WTC11 (cell line): Measurements from ENCODE around the gene DYNLT1. TPM values are rescaled to one million over a fixed set of nuclear protein-coding genes. Genes with fewer than 3 reads are reported as not detected.

Source experiments
- ATAC-seq: fragments of 200-7000 bp; cut with Tn5 transposase; 2 replicates; pipeline ENCODE4 v1.10.0; 2021; ENCODE audit warnings: mild to moderate bottlenecking, moderate library complexity
- CTCF ChIA-PET: fragments of 300-600 bp; sonication (Branson Sonifier 250); formaldehyde crosslinking; loops from one replicate; lab custom pipeline; 2021; ENCODE audit warnings: antibody characterized with exemption; lab: Charles Lee
- POLR2A ChIA-PET: fragments of 350-600 bp; sonication (Branson Sonifier 250); formaldehyde crosslinking; loops from one replicate; lab custom pipeline; 2021; ENCODE audit warnings: antibody characterized with exemption; lab: Charles Lee
- DNase-seq: peaks from one replicate; pipeline ENCODE4 v3.0.0; 2021; ENCODE audit warnings: low spot score
- H3K27ac Mint-ChIP-seq: 2 replicates; pipeline ENCODE4 v1.8.0; 2021; ENCODE audit warnings: mixed read lengths
- H3K27me3 Mint-ChIP-seq: 2 replicates; pipeline ENCODE4 v1.8.0; 2021; ENCODE audit warnings: low read depth, mild to moderate bottlenecking, moderate library complexity, mixed read lengths
- H3K36me3 Mint-ChIP-seq: 2 replicates; pipeline ENCODE4 v1.8.0; 2021; ENCODE audit warnings: mixed read lengths
- H3K4me1 Mint-ChIP-seq: 2 replicates; pipeline ENCODE4 v1.8.0; 2022; ENCODE audit warnings: mixed read lengths
- H3K4me3 Mint-ChIP-seq: 2 replicates; pipeline ENCODE4 v1.8.0; 2021; ENCODE audit warnings: mild to moderate bottlenecking, moderate library complexity, mixed read lengths
- H3K9me3 Mint-ChIP-seq: 2 replicates; pipeline ENCODE4 v1.8.0; 2021; ENCODE audit warnings: mixed read lengths
- ATF2 ChIP-seq: sonication (generic); formaldehyde crosslinking; IDR thresholded peaks from 2 replicates; pipeline ENCODE4 v1.8.1; 2022; ENCODE audit warnings: low read depth, missing genetic modification reagents, borderline replicate concordance
- GABPB1 ChIP-seq: sonication (generic); formaldehyde crosslinking; IDR thresholded peaks from 2 replicates; pipeline ENCODE4 v1.8.1; 2023; ENCODE audit warnings: mild to moderate bottlenecking, missing genetic modification reagents
- MAX ChIP-seq: sonication (generic); formaldehyde crosslinking; IDR thresholded peaks from 2 replicates; pipeline ENCODE4 v1.8.0; 2022; ENCODE audit warnings: mild to moderate bottlenecking, missing genetic modification reagents
- MLX ChIP-seq: sonication (generic); formaldehyde crosslinking; IDR thresholded peaks from 2 replicates; pipeline ENCODE4 v1.8.1; 2023; ENCODE audit warnings: mild to moderate bottlenecking, missing genetic modification reagents, moderate library complexity
- STAT6 ChIP-seq: sonication (generic); formaldehyde crosslinking; conservative IDR thresholded peaks from 2 replicates; pipeline ENCODE4 v1.8.1; 2023; ENCODE audit warnings: mild to moderate bottlenecking, low read depth, missing genetic modification reagents, moderate library complexity
- ZBTB43 ChIP-seq: sonication (generic); formaldehyde crosslinking; IDR thresholded peaks from 2 replicates; pipeline ENCODE4 v1.8.1; 2023; ENCODE audit warnings: mild to moderate bottlenecking, missing genetic modification reagents
- ZNF281 ChIP-seq: sonication (generic); formaldehyde crosslinking; IDR thresholded peaks from 2 replicates; pipeline ENCODE4 v1.8.0; 2023; ENCODE audit warnings: mild to moderate bottlenecking, missing genetic modification reagents
- ZNF396 ChIP-seq: fragments of 250-450 bp; sonication (Bioruptor Pico); IDR thresholded peaks from 2 replicates; pipeline ENCODE4 v1.8.0; 2021; ENCODE audit warnings: mild to moderate bottlenecking, moderate library complexity, borderline replicate concordance
- ZNF423 ChIP-seq: fragments of 250-450 bp; sonication (Bioruptor Pico); IDR thresholded peaks from 2 replicates; pipeline ENCODE4 v2.1.2; 2022; ENCODE audit warnings: mild to moderate bottlenecking, moderate library complexity
- ZNF425 ChIP-seq: fragments of 250-450 bp; sonication (Bioruptor Pico); conservative IDR thresholded peaks from 2 replicates; pipeline ENCODE4 v1.9.0; 2021; ENCODE audit warnings: mild to moderate bottlenecking
- ZNF671 ChIP-seq: fragments of 250-450 bp; sonication (Bioruptor Pico); IDR thresholded peaks from 2 replicates; pipeline ENCODE4 v1.8.0; 2021; ENCODE audit warnings: mild to moderate bottlenecking
- total RNA-seq: library from RNA; stranded (reverse); gene quantifications from 3 replicates; pipeline ENCODE4 v1.2.3, GENCODE V29; 2021
- TF ChIP-seq, protein P1 (sequence below): sonication (generic); formaldehyde crosslinking; IDR thresholded peaks from 2 replicates; pipeline ENCODE4 v1.8.1; 2022; ENCODE audit warnings: missing genetic modification reagents, borderline replicate concordance
- TF ChIP-seq, protein P2 (sequence below): sonication (generic); formaldehyde crosslinking; IDR thresholded peaks from 2 replicates; pipeline ENCODE4 v1.8.0; 2023; ENCODE audit warnings: missing genetic modification reagents, mild to moderate bottlenecking, borderline replicate concordance

DYNLT1 gene
- total RNA-seq, 1 experiment from 2014 or later = 79.0 TPM

- TF ChIP-seq, protein P1, sequence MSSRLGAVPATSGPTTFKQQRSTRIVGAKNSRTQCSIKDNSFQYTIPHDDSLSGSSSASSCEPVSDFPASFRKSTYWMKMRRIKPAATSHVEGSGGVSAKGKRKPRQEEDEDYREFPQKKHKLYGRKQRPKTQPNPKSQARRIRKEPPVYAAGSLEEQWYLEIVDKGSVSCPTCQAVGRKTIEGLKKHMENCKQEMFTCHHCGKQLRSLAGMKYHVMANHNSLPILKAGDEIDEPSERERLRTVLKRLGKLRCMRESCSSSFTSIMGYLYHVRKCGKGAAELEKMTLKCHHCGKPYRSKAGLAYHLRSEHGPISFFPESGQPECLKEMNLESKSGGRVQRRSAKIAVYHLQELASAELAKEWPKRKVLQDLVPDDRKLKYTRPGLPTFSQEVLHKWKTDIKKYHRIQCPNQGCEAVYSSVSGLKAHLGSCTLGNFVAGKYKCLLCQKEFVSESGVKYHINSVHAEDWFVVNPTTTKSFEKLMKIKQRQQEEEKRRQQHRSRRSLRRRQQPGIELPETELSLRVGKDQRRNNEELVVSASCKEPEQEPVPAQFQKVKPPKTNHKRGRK (CRISPR knock-in tag) = no peak
- TF ChIP-seq ZNF425 (CRISPR knock-in tag) = no peak
- TF ChIP-seq GABPB1 (CRISPR knock-in tag) = no peak
- no peak for TF ChIP-seq ZNF281
- TF ChIP-seq, protein P2, sequence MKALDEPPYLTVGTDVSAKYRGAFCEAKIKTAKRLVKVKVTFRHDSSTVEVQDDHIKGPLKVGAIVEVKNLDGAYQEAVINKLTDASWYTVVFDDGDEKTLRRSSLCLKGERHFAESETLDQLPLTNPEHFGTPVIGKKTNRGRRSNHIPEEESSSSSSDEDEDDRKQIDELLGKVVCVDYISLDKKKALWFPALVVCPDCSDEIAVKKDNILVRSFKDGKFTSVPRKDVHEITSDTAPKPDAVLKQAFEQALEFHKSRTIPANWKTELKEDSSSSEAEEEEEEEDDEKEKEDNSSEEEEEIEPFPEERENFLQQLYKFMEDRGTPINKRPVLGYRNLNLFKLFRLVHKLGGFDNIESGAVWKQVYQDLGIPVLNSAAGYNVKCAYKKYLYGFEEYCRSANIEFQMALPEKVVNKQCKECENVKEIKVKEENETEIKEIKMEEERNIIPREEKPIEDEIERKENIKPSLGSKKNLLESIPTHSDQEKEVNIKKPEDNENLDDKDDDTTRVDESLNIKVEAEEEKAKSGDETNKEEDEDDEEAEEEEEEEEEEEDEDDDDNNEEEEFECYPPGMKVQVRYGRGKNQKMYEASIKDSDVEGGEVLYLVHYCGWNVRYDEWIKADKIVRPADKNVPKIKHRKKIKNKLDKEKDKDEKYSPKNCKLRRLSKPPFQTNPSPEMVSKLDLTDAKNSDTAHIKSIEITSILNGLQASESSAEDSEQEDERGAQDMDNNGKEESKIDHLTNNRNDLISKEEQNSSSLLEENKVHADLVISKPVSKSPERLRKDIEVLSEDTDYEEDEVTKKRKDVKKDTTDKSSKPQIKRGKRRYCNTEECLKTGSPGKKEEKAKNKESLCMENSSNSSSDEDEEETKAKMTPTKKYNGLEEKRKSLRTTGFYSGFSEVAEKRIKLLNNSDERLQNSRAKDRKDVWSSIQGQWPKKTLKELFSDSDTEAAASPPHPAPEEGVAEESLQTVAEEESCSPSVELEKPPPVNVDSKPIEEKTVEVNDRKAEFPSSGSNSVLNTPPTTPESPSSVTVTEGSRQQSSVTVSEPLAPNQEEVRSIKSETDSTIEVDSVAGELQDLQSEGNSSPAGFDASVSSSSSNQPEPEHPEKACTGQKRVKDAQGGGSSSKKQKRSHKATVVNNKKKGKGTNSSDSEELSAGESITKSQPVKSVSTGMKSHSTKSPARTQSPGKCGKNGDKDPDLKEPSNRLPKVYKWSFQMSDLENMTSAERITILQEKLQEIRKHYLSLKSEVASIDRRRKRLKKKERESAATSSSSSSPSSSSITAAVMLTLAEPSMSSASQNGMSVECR (CRISPR knock-in tag) = no peak
Observed at GRCh38 chr6:158620963-158621693, 23.4 kb downstream of the DYNLT1 start (continued).

GRCh38 chr6:158619922-158620801 lies 24.4 kb downstream of the DYNLT1 start:
- peaks cover 8% of the 10 kb centered on the region for H3K9me3 Mint-ChIP-seq
- H3K4me1 Mint-ChIP-seq = 0 out of 2 replicates have a peak, but pooled peaks cover 5% of the 10 kb centered on the region
- DNase-seq (no peak), ATAC-seq (no peak)
- no peaks in the 10 kb centered on the region for H3K27me3 Mint-ChIP-seq
- ChIA-PET CTCF (no interaction called here), POLR2A (no interaction called here)
- H3K36me3 Mint-ChIP-seq = peaks cover 60% of the 10 kb centered on the region
- H3K4me3 Mint-ChIP-seq = no peak overlapping the region
- no peak overlapping the region for H3K27ac Mint-ChIP-seq
- TF ChIP-seq ZNF423 = no peak
- no peak for TF ChIP-seq ATF2 (CRISPR knock-in tag)
- TF ChIP-seq STAT6 (CRISPR knock-in tag) = no peak
- TF ChIP-seq MAX (CRISPR knock-in tag) = no peak
- no peak for TF ChIP-seq ZNF671 (CRISPR knock-in tag)
- TF ChIP-seq MLX = no peak
- TF ChIP-seq ZBTB43 (CRISPR knock-in tag) = no peak
- no peak for TF ChIP-seq ZNF396 (CRISPR knock-in tag)
